ENCODE results near the gene ANTXR2. TPM values are rescaled to one million over a fixed set of nuclear protein-coding genes. Genes with fewer than 3 reads are reported as not detected.
A peak's percentile ranks its signal among the peaks of the same experiment; 100 is the strongest.

Gene ANTXR2
- total RNA-seq, 6 donors from 2014 or later, result 26.0 to 61.0 (median 37.5) TPM

GRCh38 chr4:79851625-79852304 lies 221.3 kb downstream of the ANTXR2 start:
- whole genome bisulfite sequencing, 2 donors, result 64 to 84% methylated on average over 1 of the region's 1 CpG
- TF ChIP-seq POLR2AphosphoS5 (IDR thresholded peaks at IDR 0.05) (no peak), CTCF (IDR thresholded peaks at IDR 0.05) (no peak), POLR2A (IDR thresholded peaks at IDR 0.05) (no peak), EP300 (IDR thresholded peaks at IDR 0.05) (no peak)
- no peak for DNase-seq
- Histone ChIP-seq H3K4me1 (peaks cover 0 to 19% (median 8%) of the 10 kb centered on the region in 4 donors), H3K9me3 (no peaks in the 10 kb centered on the region), H3K4me3 (no peak overlapping the region), H3K27me3 (no peaks in the 10 kb centered on the region), H3K27ac (peak overlapping the region in 3 of 4 donors; percentile 12 to 26 (median 12)), H3K36me3 (no peaks in the 10 kb centered on the region)
- peak in 1 of 2 donors; percentile 48 for ATAC-seq (ENCODE audit: low FRiP score in 2 of 2)

Other genes with a start within 250 kb of the ANTXR2 start
- 1 to 10 TPM in 5 of 6 donors, under 1 TPM in 1; 0.11 to 3.3 (median 1.9) TPM for gene PRDM8, start 124.3 kb upstream of the ANTXR2 start, total RNA-seq
- gene FGF5, start 193.4 kb upstream of the ANTXR2 start, total RNA-seq, result not detected